ENCODE results near the gene SMARCA4.
"Not testable (repeated sequence)": the region's sequence is repeated elsewhere in the genome, so short reads cannot be mapped to it uniquely, and the experiment has no call there.

The SMARCA4 gene

GRCh38 chr19:10927730-10928562, 32.9 kb upstream of the SMARCA4 start:
- Histone ChIP-seq H3K36me3 (ENCODE audit: control insufficient read depth, insufficient read depth, low read length) (peaks cover 14% of the 10 kb centered on the region), H3K4me3 (replicated peaks; ENCODE audit: low read depth, low read length) (peak overlapping the region; percentile 84), H3K27me3 (replicated peaks; ENCODE audit: control insufficient read depth, insufficient read depth, low read length) (no peaks in the 10 kb centered on the region)
- no peak for DNase-seq (ENCODE audit: extremely low read depth, insufficient read length)
- TF ChIP-seq CTCF (IDR thresholded peaks at IDR 0.05; ENCODE audit: insufficient read depth, low read length, poor library complexity, severe bottlenecking), result no peak

- H3K27me3 ChIP-seq (replicated peaks; ENCODE audit: control insufficient read depth, insufficient read depth, low read length), result no peaks in the 10 kb centered on the region
- DNase-seq (ENCODE audit: extremely low read depth, insufficient read length), result peak; percentile 86
- no peak for TF ChIP-seq CTCF (IDR thresholded peaks at IDR 0.05; ENCODE audit: insufficient read depth, low read length, poor library complexity, severe bottlenecking)
- peaks cover 6% of the 10 kb centered on the region for H3K36me3 ChIP-seq (ENCODE audit: control insufficient read depth, insufficient read depth, low read length)
- H3K4me3 ChIP-seq (replicated peaks; ENCODE audit: low read depth, low read length), result peak within 1 kb of the TSS; percentile 84
Observed at GRCh38 chr19:10928563-10929401, 32.0 kb upstream of the SMARCA4 start, which contains the start of the genes TIMM29 and YIPF2. Gene TIMM29, plus strand, starts transcription at chr19:10928811. Its CDS starts 12 bp downstream, at chr19:10928823. Gene YIPF2, minus strand, starts transcription at chr19:10928639. Its CDS starts 229 bp downstream, at chr19:10928410.

- Histone ChIP-seq H3K4me3 (replicated peaks; ENCODE audit: low read depth, low read length) (peak overlapping the region; percentile 84), H3K36me3 (ENCODE audit: control insufficient read depth, insufficient read depth, low read length) (peaks cover 2% of the 10 kb centered on the region), H3K27me3 (replicated peaks; ENCODE audit: control insufficient read depth, insufficient read depth, low read length) (no peaks in the 10 kb centered on the region)
- no peak for DNase-seq (ENCODE audit: extremely low read depth, insufficient read length)
- TF ChIP-seq CTCF (IDR thresholded peaks at IDR 0.05; ENCODE audit: insufficient read depth, low read length, poor library complexity, severe bottlenecking), result no peak
Observed at GRCh38 chr19:10929402-10929794, 31.4 kb upstream of the SMARCA4 start.

GRCh38 chr19:10935371-10936059, 25.3 kb upstream of the SMARCA4 start:
- Histone ChIP-seq H3K36me3 (ENCODE audit: control insufficient read depth, insufficient read depth, low read length) (no peaks in the 10 kb centered on the region; the same call in none of the 2 replicates), H3K27me3 (replicated peaks; ENCODE audit: control insufficient read depth, insufficient read depth, low read length) (no peaks in the 10 kb centered on the region), H3K4me3 (replicated peaks; ENCODE audit: low read depth, low read length) (no peak overlapping the region)
- DNase-seq (ENCODE audit: extremely low read depth, insufficient read length), result no peak
- TF ChIP-seq CTCF (IDR thresholded peaks at IDR 0.05; ENCODE audit: insufficient read depth, low read length, poor library complexity, severe bottlenecking), result no peak

GRCh38 chr19:10936661-10937084, 24.2 kb upstream of the SMARCA4 start:
- no peak overlapping the region for H3K4me3 ChIP-seq (replicated peaks; ENCODE audit: low read depth, low read length)
- H3K27me3 ChIP-seq (replicated peaks; ENCODE audit: control insufficient read depth, insufficient read depth, low read length), result no peaks in the 10 kb centered on the region
- peak; percentile 61 for DNase-seq (ENCODE audit: extremely low read depth, insufficient read length)
- no peaks in the 10 kb centered on the region; the same call in 1 of the 2 replicates for H3K36me3 ChIP-seq (ENCODE audit: control insufficient read depth, insufficient read depth, low read length)
- peak; percentile 63 for TF ChIP-seq CTCF (IDR thresholded peaks at IDR 0.05; ENCODE audit: insufficient read depth, low read length, poor library complexity, severe bottlenecking)

- not testable (repeated sequence) for H3K36me3 ChIP-seq (ENCODE audit: control insufficient read depth, insufficient read depth, low read length); H3K27me3 ChIP-seq (replicated peaks; ENCODE audit: control insufficient read depth, insufficient read depth, low read length); DNase-seq (ENCODE audit: extremely low read depth, insufficient read length); H3K4me3 ChIP-seq (replicated peaks; ENCODE audit: low read depth, low read length)
Observed at GRCh38 chr19:10941649-10942048, 19.2 kb upstream of the SMARCA4 start.

GRCh38 chr19:10943412-10943811, 17.4 kb upstream of the SMARCA4 start:
- DNase-seq (ENCODE audit: extremely low read depth, insufficient read length); H3K27me3 ChIP-seq (replicated peaks; ENCODE audit: control insufficient read depth, insufficient read depth, low read length); H3K36me3 ChIP-seq (ENCODE audit: control insufficient read depth, insufficient read depth, low read length); H3K4me3 ChIP-seq (replicated peaks; ENCODE audit: low read depth, low read length): not testable (repeated sequence)
